Fibroblast of lung (primary cell): ENCODE results near the gene C1orf210.

Source experiments
- CTCF ChIP-seq, 2 donors: IDR thresholded peaks in 1 of 2; conservative IDR thresholded peaks in 1 of 2; 1 replicate in 1 of 2; 2 replicates in 1 of 2; pipeline ENCODE4 v1.5.1; 2011 to 2012; ENCODE audit warnings: low read length in 2 of 2, control low read depth in 1 of 2, inconsistent platforms in 1 of 2, low read depth in 1 of 2, mild to moderate bottlenecking in 1 of 2
- EZH2 ChIP-seq: IDR thresholded peaks from 2 replicates; pipeline ENCODE4 v1.5.1; 2012; ENCODE audit warnings: low read length, control low read depth, mild to moderate bottlenecking; ENCODE audit errors: missing control alignments

- no peak for TF ChIP-seq CTCF (conservative IDR thresholded peaks at IDR 0.05 in 1 of 2, IDR thresholded peaks at IDR 0.05 in 1 of 2; ENCODE audit: low read depth in 1 of 2, low read length in 2 of 2)
- TF ChIP-seq EZH2 = no peak
These were observed 28.9 kb upstream of the C1orf210 start for GRCh38 chr1:43314233-43314632.
